ENCODE data around the gene ARHGAP25.

ARHGAP25 gene

DNA sequence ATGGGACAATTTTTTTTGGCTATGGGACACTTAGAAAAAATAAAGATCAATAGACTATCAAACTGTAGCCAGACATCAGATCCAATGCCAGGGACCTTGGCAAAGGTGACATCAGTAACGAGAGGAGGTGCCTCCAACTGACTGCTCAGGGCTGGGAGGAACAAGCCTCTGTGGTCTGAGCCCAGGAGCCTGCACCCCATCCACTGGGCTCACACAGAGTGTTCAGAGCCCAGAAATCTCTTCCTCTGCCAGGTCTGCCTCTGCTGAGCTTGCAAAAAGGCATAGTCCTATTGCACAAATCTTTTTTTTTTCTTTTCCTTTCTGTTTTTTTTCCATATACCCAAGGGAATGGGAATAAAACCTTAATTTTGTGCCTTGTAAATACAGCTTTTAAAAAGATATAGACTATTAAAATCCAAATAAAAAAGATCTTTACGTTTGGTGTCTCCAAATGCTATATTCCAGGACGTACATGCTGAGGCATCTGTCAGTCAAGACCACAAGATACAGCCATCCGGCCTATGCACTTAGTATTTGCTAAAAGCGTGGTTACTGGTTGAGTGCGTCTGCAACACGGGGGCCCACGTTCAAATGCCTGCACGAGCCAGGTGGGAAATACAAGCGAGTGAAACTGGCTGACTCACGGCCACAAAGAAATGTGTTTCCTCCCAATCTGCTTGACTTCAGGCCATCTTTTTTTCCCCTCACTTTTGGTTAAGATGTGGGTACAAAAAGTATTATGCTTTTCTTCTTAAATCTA, 7.8 kb upstream of the ARHGAP25 start:
- DNase-seq (ENCODE audit: low read depth): peak; percentile 93
- H3K4me3 ChIP-seq (ENCODE audit: low read depth, low read length): no peak overlapping the region
- TF ChIP-seq, protein P1, sequence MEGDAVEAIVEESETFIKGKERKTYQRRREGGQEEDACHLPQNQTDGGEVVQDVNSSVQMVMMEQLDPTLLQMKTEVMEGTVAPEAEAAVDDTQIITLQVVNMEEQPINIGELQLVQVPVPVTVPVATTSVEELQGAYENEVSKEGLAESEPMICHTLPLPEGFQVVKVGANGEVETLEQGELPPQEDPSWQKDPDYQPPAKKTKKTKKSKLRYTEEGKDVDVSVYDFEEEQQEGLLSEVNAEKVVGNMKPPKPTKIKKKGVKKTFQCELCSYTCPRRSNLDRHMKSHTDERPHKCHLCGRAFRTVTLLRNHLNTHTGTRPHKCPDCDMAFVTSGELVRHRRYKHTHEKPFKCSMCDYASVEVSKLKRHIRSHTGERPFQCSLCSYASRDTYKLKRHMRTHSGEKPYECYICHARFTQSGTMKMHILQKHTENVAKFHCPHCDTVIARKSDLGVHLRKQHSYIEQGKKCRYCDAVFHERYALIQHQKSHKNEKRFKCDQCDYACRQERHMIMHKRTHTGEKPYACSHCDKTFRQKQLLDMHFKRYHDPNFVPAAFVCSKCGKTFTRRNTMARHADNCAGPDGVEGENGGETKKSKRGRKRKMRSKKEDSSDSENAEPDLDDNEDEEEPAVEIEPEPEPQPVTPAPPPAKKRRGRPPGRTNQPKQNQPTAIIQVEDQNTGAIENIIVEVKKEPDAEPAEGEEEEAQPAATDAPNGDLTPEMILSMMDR (IDR thresholded peaks at IDR 0.05; ENCODE audit: insufficient read depth, low read depth, low read length, missing control alignments): no peak

DNA sequence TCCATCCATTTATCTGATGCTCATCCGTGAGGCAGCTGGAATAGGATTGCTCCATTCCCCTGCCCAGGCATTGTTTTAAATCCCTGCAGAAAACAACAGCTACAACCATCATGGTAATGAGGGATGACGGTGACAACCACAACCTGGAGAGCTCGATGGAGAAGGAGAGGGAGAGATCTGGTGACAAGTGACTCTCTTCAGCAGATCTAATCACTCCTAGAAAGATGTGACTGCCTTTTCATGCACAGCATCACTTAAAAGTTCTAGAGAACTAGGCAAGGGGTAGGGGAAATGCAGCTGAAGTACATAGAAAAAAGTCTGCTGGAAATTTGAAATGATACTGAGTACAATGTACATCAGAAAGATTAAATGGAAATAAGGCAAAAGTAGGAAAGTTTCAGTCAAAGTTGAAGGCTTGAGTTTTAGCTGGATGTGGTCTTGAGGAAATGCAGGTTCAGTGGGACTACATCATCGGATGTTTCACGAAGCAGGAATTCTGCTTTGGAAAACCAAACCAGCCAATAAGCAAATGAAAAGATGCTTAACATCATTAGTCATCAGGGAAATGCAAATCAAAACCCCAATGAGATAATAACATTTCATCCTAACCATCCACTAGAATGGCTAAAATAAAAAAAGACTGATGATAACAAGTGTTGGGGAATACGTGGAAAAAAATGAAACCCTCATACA, 6.8 kb upstream of the ARHGAP25 start:
- DNase-seq (ENCODE audit: low read depth): no peak
- H3K4me3 ChIP-seq (ENCODE audit: low read depth, low read length): no peak overlapping the region

DNA sequence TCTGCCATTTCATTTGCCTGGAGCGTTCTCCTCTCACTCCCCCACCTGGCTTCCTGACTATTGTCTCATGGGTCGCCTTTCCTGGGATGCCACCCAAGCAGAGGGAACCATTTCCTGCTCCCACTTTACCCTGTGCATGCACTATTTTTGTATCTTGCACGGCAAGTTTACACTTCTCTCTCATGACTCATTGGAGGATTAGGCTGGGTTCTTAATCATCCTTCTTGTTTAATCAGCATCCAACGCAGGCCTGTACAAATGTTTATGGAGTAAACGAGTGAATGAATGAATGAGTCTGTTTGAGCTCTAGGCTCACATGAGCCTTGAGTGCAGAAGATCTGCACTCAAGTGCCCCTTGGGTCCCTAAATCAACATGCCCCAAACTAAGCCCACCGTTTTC, 3.8 kb upstream of the ARHGAP25 start:
- TF ChIP-seq, protein P1 (IDR thresholded peaks at IDR 0.05; ENCODE audit: insufficient read depth, low read depth, low read length, missing control alignments): no peak
- H3K4me3 ChIP-seq (ENCODE audit: low read depth, low read length): no peak overlapping the region
- no peak for DNase-seq (ENCODE audit: low read depth)

More for the DNA sequence above, 6.8 kb upstream of the ARHGAP25 start:
- TF ChIP-seq, protein P1 (IDR thresholded peaks at IDR 0.05; ENCODE audit: insufficient read depth, low read depth, low read length, missing control alignments): no peak

DNA sequence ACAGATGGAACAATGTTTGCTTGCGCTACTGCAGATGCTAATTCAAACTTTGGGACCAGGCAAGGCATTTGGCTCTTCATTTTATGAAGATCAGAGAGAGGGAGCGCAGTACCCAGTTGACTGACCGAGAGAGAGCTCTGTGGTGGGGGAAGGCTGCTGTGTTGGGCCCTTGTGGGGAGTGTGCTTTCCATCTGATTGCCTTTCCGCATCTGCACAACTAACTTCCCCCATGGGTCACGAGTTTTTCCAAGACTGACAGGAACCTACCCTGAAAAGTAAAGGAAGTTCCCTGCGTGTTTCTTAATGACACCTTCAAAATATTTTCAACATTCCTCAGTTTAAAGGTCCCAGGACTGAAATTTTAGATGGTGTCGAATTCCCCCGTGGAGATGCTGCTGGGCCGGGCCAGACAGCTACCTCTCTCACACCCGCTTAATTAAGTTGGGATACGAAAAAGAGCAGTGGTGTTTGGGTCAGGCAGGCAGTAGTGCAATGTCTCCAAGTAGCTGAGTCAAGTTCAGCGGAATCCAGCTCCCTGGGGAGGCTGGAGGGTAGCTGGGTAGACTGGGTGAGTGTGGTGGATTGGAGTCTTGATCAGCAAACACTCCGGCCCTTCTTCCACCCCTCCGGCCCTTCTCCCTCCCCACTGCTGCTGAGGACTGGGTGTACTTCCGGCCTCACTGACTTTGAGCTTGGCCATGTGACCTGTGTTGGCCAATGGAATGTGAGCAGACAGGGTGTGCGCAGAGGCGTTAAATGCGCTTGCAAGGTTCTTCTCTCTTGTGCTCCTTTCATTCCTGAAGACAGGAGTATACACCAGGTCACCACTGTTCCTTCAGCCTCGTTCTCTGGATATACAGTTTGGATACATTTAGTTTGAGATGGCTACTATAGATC, 2.3 kb upstream of the ARHGAP25 start:
- TF ChIP-seq, protein P1 (IDR thresholded peaks at IDR 0.05; ENCODE audit: insufficient read depth, low read depth, low read length, missing control alignments): no peak
- no peak for DNase-seq (ENCODE audit: low read depth)
- H3K4me3 ChIP-seq (ENCODE audit: low read depth, low read length): no peak overlapping the region

DNA sequence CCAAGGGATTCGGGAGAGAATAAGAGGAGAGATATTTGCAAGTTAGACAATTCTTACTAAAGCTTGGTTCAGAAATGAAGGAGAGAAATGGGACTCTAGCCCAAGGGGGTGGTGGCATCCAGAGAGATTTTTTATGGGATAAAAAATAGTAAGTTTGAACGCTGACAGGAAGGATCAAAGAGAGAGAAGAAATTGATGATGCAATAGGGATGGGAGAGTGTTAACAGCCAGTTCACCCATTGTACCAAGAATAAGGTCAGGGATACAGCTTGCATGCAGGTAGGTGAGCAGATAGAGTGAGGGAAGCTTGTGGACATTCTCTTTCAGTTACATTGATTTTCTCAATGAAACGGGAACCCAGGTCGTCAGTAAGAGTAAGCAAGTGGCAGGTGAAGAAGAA, 1.2 kb upstream of the ARHGAP25 start:
- H3K4me3 ChIP-seq (ENCODE audit: low read depth, low read length): no peak overlapping the region
- TF ChIP-seq, protein P1 (IDR thresholded peaks at IDR 0.05; ENCODE audit: insufficient read depth, low read depth, low read length, missing control alignments): no peak
- DNase-seq (ENCODE audit: low read depth): no peak

DNA sequence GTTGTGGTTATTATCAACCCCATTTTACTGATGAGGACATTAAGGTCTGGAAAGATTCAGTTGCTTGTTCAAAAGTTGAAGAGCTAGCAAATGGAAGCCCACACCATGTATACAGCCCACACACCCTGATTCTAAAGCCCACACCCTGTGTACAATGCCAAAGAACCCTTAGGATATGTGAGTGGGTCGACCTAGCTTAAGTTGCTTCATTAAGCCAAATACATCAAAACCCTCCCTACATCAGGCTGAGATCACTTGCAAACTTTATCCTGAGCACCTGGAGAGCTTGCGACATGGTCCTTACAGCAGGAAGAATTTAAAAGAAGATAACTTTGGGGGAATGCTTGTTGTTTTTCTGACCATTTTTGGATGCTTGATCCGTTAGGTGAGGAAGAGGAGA, 435 bp upstream of the ARHGAP25 start:
- DNase-seq (ENCODE audit: low read depth): no peak
- peak overlapping the region; percentile 53; the same call in 1 of the 2 replicates for H3K4me3 ChIP-seq (ENCODE audit: low read depth, low read length)
- TF ChIP-seq, protein P1 (IDR thresholded peaks at IDR 0.05; ENCODE audit: insufficient read depth, low read depth, low read length, missing control alignments): no peak

Data from GM12865 (cell line).